ENCODE data around the gene HMGB2.
A peak's percentile ranks its signal among the peaks of the same experiment; 100 is the strongest.

The HMGB2 gene

GRCh38 chr4:173334085-173334890 lies at the start of gene HMGB2:
TSS of gene HMGB2 (minus strand) at chr4:173334358. CDS start at chr4:173333649, 709 bp downstream.
- DNase-seq (ENCODE audit: low spot score): peak; percentile 100

- no peak for DNase-seq (ENCODE audit: low spot score)
These were observed 48.2 kb upstream of the HMGB2 start for GRCh38 chr4:173382349-173382748.

DNA sequence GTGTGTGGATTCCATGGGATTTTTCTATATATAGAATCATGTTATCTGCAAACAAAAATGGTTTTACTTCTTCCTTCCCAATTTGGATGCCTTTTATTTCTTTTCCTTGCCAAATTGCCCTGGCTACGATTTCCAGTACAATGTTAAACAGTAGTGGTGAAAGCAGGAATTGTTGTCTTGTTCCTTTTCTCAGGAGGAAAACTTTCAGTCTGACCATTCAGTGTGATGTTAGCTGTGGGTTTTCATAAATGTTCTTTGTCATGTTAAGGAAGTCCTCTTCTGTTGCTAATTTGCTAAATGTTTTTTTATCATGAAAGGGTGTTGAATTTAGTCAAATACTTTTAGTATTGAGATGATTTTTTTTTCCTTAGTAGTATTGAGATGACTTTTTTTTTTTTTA lies 47.5 kb upstream of the HMGB2 start:
- DNase-seq (ENCODE audit: low spot score): no peak

DNA sequence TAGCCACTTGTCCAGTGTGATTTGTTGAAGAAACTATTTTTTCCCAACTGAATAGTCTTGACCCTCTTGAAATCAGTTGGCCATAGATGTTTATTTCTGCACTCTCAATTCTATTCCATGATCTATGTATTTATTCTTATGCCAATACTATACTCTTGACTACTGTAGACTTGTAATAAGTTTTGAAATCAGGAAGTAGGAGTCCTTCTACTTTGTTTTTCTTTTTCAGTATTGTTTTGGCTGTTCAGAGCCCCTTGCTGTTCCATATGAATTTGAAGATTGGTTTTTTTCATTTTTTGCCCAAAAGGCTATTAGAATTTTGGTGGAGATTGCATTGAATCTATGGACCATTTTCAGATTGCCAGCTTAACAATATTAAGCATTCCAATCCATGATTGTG lies 46.8 kb upstream of the HMGB2 start:
- DNase-seq (ENCODE audit: low spot score): no peak

DNA sequence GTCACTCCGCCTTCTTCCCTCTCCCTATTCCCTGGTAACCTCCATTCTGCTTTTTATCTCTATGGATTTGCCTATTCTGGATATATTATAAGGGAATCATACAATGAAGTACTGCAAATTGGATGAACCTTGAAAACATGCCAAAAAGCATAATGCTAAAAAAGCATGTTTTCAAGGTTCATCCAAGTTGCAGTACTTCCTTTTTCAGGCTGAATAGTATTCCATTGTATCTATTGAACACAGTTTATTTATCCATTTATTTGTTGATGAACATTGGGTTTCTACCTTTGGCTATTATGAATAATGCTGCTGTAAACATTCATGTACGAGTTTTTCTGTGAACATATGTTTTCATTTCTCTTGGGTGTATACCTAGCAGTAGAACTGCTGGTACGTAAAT lies 45.8 kb upstream of the HMGB2 start:
- no peak for DNase-seq (ENCODE audit: low spot score)

DNA sequence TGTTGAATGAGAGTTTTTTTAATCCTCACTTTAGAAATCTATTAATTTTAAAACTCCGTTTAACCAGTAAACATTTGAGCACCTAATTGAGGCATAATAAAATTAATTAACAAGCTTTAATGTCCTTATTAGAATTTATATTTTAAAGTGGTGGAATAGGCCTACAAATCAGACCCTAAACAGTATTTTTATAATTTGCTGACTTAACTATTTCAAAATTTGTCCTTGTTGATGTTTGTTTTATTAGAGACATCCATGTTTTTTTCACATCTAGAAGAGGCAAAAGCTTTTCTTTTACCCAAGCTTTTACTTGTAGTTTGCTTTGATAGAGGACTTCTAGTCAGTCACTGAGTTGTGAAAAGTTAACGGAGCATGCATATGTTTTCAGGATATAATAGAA lies 40.4 kb upstream of the HMGB2 start:
- DNase-seq (ENCODE audit: low spot score): no peak

DNA sequence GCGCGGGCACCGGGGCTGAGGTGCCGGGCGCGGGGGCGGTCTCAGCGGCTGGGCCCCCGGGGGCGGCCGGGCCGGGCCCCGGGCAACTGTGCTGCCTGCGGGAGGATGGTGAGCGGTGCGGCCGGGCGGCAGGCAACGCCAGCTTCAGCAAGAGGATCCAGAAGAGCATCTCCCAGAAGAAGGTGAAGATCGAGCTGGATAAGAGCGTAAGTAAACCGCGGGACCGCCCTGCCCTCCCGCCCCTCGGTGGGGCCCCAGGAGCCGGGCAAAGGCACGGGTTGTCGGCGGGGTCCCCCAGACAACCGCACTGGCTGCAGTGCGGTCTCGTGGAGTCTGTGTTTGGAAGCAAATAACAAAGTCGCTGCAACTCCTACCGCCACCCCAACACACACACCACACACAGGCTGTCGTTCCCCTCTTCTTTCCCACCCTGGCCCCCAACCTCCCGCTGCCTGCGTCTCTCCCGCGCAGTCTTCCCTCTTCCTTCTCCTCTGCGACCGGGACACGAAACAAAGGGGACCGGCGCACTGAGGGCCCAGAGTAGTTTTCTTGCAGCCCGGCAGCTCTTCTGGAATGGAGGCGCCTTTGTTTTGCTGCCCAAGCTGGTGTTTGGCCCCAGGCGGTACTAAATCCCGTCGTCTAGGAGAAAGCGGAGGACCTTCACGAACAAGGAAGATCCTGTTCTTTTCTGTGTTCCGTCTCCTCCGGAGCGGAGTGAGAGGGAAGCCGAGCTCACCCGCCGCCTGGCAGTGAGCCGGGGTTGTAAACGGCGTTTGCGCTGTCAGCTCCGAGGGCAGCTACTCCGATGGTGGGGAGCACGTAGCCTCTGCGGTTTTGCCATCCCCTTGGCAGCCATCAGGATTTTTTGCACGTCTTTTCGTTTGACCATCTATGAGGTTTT lies 37.4 kb upstream of the HMGB2 start:
- DNase-seq (ENCODE audit: low spot score): peak; percentile 91

DNA sequence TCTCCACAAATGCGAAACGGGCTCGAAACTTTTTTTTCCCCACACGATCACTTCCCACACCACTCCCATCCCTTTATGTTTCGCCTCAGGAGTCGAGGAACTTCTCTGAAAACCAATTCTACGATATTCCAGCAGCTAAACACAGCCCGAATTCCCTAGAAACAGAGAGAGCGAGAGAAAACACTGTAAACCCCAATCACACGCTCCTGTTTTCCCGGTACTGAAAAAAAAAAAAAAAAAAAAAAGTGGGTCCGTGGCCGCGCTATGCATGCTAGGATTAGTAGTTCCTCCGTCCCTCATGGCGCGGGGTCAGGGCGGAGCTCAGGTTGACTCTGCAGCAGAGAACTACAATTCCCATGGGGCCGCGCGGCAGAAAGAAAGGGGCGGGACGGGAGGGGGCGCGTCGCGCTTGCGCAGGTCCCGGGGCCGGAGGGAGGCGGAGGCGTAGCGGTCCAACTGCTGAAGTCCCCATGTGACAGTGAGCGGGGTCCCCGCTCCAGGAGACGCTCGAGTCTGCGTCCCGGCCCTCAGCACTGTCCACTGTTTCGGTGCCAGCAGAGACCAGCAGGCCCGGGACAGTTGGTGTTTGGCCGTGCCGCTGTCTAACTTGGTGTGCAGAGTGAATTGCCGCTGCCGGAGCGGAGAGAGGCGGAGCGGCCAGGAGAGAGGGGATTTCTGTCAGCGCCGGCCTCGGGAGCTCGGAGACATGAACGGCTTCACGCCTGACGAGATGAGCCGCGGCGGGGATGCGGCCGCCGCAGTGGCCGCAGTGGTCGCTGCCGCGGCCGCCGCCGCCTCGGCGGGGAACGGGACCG lies 36.5 kb upstream of the HMGB2 start, which contains the start of gene SAP30:
SAP30 (plus strand) TSS at position 478 of the 815 bp plus-strand sequence; CDS start at position 707, 229 bp downstream.
- peak; percentile 98 for DNase-seq (ENCODE audit: low spot score)

- no peak for DNase-seq (ENCODE audit: low spot score)
These were observed 35.9 kb upstream of the HMGB2 start for GRCh38 chr4:173370130-173370476.

- no peak for DNase-seq (ENCODE audit: low spot score)
These were observed 33.8 kb upstream of the HMGB2 start for GRCh38 chr4:173367946-173368345.

DNA sequence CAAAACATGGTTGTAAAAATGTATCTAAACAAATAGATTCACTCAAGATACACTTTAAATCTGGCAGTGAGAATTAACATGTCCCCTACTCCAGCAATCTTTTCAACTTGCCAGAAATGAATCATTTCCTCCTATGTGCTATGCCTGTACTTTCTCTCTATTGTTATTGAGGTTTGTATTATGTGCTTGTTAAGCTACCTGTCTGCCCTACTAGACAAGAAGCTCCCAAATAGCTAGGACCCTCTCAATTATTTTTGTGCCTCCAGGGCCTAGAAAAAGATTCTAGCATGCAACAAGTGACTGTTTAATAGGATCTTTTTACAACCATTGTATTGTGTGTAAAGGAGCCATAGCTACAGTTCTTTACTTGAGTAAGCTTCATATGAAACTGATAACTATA lies 33.1 kb upstream of the HMGB2 start:
- no peak for DNase-seq (ENCODE audit: low spot score)

GRCh38 chr4:173365359-173365996 lies 31.3 kb upstream of the HMGB2 start:
- DNase-seq (ENCODE audit: low spot score): no peak

GRCh38 chr4:173362666-173363065 lies 28.5 kb upstream of the HMGB2 start:
- DNase-seq (ENCODE audit: low spot score): no peak

DNA sequence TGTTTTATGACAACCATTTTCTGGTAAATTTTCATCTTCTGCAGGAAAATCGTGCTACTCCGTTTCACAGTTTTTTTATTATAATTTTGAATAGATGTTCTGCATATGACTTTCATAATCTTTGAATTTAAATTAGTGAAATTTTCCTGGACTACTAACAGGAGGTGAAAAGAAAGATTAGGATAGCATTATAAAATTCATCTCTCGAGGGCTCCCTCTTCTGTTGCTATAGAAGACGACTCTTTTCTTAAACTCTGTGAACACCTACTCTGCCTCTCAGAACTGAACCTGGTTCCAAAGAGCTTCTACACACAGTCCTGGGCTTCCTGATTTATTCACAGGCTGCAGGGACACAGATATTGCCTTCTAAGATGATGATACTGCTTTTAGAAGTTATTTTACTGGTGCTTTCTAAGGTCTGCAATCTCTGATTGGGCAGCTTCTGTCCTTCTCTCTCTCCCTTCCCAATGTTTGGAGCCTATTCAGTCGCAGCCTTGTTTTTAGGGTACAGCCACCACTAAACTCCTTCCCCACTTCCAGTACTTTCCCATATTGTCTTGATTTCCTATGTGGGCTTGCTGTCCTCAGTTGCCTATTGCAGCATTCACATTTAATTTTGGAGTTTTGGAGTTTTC lies 26.5 kb upstream of the HMGB2 start:
- peak; percentile 29 for DNase-seq (ENCODE audit: low spot score)

- DNase-seq (ENCODE audit: low spot score): no peak
These were observed 23.8 kb upstream of the HMGB2 start for GRCh38 chr4:173357939-173358338.

- DNase-seq (ENCODE audit: low spot score): no peak
These were observed 13.3 kb upstream of the HMGB2 start for GRCh38 chr4:173347467-173347866.

GRCh38 chr4:173346074-173346473 lies 11.9 kb upstream of the HMGB2 start:
- no peak for DNase-seq (ENCODE audit: low spot score)

DNA sequence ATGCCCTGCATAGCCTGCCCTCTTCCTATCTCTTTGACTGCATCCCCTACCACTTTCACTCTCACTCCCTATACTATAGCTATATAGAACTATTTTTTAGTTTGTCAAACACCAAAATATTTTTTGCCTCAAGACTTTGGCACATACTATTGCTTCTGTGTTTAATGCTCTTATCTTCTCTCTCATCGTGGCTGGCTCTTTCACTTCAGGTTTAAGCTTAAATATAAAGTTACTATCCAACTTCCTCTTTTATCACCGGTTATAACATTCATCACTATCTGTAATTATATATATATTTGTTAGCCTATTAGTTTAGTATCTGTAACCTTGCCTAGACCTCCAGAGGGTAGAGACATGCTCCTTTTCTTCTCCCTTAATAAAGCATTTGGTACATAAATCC lies 11.5 kb upstream of the HMGB2 start:
- DNase-seq (ENCODE audit: low spot score): no peak

DNA sequence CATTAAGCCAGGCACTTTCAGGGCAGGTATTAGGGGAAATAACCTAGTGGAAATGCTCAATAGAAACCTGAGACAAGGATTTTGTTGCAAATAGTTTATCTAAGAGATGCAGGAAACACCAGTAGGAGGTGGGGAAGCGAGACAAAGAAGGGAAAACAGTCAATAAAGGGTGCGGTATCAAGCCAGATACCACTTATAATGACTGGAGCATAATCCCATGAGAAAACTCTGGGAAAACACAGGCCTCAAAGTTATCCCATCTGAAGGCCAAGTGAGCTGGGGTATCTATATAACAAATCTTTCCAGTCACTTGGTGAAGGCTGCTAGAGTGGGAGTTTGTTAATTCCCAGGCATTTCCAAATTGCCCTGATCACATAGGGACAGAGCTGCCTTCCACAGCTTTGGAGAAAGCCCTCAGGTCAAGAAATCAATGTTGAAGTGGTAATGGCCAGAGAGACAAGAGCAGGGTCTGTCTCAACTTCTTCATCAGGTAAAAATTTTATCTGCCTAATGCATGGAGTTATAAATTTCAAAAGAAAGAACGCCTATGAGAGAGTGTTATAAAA lies 9.8 kb upstream of the HMGB2 start:
- no peak for DNase-seq (ENCODE audit: low spot score)

- DNase-seq (ENCODE audit: low spot score): no peak
These were observed 3.3 kb upstream of the HMGB2 start for GRCh38 chr4:173337463-173337862.

Data from COLO829 (cell line).